K562 (cell line): ENCODE measurements around the gene KCTD11. TPM values are rescaled to one million over a fixed set of nuclear protein-coding genes. Genes with fewer than 3 reads are reported as not detected.

Experiments used
- ATAC-seq: fragments of 200-7000 bp; cut with Tn5 transposase; 3 replicates; pipeline ENCODE4 v1.9.1; 2020; ENCODE audit warnings: moderate library complexity
- BruUV-seq: library from RNA; stranded (reverse); fragments of 400-500 nt; replicated peaks from 2 replicates; lab custom pipeline; 2021; lab: Mats Ljungman, UMichigan
- CTCF ChIA-PET: fragments of 300-600 bp; formaldehyde crosslinking; extraction: SDS; loops from one replicate; lab custom pipeline; 2021; ENCODE audit warnings: low intra/inter-chr PET ratio; lab: Yijun Ruan, JAX
- POLR2A ChIA-PET: fragments of 300-600, 350-650 bp; sonication (Branson Sonifier 250); formaldehyde crosslinking; extraction: SDS; loops from one replicate; lab custom pipeline; 2021; ENCODE audit warnings: antibody characterized with exemption, inconsistent platforms; lab: Yijun Ruan, JAX
- DNase-seq, 4 experiments: peaks; one replicate each; pipeline versions ENCODE4 v3.0.0 to v3.0.0-alpha.2; 2011 to 2018; ENCODE audit warnings: low spot score in 3 of 4, mixed read lengths in 3 of 4; ENCODE audit errors: extremely low read depth in 1 of 4
- FAIRE-seq: peaks from 2 replicates; lab custom pipeline; 2011; peaks lifted over from hg19 to GRCh38; lab: Jason Lieb, UNC
- H2AFZ ChIP-seq: 2 replicates; pipeline ENCODE4 v1.6.0; 2011; ENCODE audit warnings: low read depth, low read length, control low read depth, inconsistent platforms
- H3K27ac ChIP-seq: fragments of 200-600 bp; 3 replicates; pipeline ENCODE4 v1.8.0; 2011; ENCODE audit warnings: low read depth, mild to moderate bottlenecking, control low read depth, inconsistent platforms, low read length, moderate library complexity, mixed read lengths; ENCODE audit errors: extremely low read depth
- H3K27me3 ChIP-seq, 2 experiments: fragments of 300-600 bp in 1 of 2; 2 replicates in 1 of 2; 3 replicates in 1 of 2; pipeline versions ENCODE4 v1.6.0 to v1.8.0; 2011; ENCODE audit warnings: inconsistent platforms in 2 of 2, low read length in 2 of 2, mild to moderate bottlenecking in 1 of 2, mixed read lengths in 1 of 2, moderate library complexity in 1 of 2; ENCODE audit not compliant: control insufficient read depth in 2 of 2, insufficient read depth in 2 of 2
- H3K36me3 ChIP-seq: fragments of 300-600 bp; 3 replicates; pipeline ENCODE4 v1.8.0; 2011; ENCODE audit warnings: mild to moderate bottlenecking, low read length, inconsistent platforms; ENCODE audit not compliant: control insufficient read depth, insufficient read depth
- H3K4me1 ChIP-seq, 2 experiments: fragments of 200-600 bp in 1 of 2; replicated peaks in 1 of 2; 2 replicates in 1 of 2; 3 replicates in 1 of 2; pipeline versions ENCODE4 v1.5.1 to v1.8.0; 2011; ENCODE audit warnings: inconsistent platforms in 2 of 2, low read length in 2 of 2, mild to moderate bottlenecking in 1 of 2, mixed read lengths in 1 of 2, moderate library complexity in 1 of 2; ENCODE audit not compliant: control insufficient read depth in 2 of 2, insufficient read depth in 2 of 2
- H3K4me2 ChIP-seq: 2 replicates; pipeline ENCODE4 v1.6.1; 2011; ENCODE audit warnings: low read length, control low read depth, inconsistent platforms, mixed read lengths; ENCODE audit not compliant: insufficient read depth
- H3K4me3 ChIP-seq: fragments of 200-600 bp; sonication (generic), shearing (Covaris generic); 2 replicates; pipeline ENCODE4 v1.5.1; 2016; ENCODE audit warnings: control low read depth, inconsistent platforms
- H3K79me2 ChIP-seq: fragments of 200-600 bp; 3 replicates; pipeline ENCODE4 v1.8.0; 2011; ENCODE audit warnings: low read length, inconsistent platforms; ENCODE audit not compliant: control insufficient read depth, insufficient read depth
- H3K9ac ChIP-seq, 2 experiments: 2 replicates each; pipeline versions ENCODE4 v1.6.0 to v1.6.1; 2011; ENCODE audit warnings: low read depth in 2 of 2, low read length in 2 of 2, control low read depth in 1 of 2, inconsistent platforms in 1 of 2, mild to moderate bottlenecking in 1 of 2, mixed read lengths in 1 of 2; ENCODE audit not compliant: insufficient read depth in 1 of 2
- H3K9me1 ChIP-seq: one replicate; pipeline ENCODE4 v1.6.0; 2011; ENCODE audit warnings: inconsistent platforms, mild to moderate bottlenecking, low read length, moderate library complexity; ENCODE audit not compliant: control insufficient read depth, insufficient read depth
- H3K9me3 ChIP-seq: replicated peaks from 2 replicates; pipeline ENCODE4 v1.5.1; 2011; ENCODE audit warnings: low read depth, low read length, inconsistent platforms; ENCODE audit not compliant: control insufficient read depth, insufficient read depth
- H4K20me1 ChIP-seq: replicated peaks from 2 replicates; pipeline ENCODE4 v1.6.1; 2011; ENCODE audit warnings: low read length, inconsistent platforms, mixed read lengths; ENCODE audit not compliant: control insufficient read depth, insufficient read depth
- ARNT ChIP-seq, 2 experiments: fragments of 450-650 bp; IDR thresholded peaks; 2 replicates each; pipeline ENCODE4 v1.6.1; 2016; ENCODE audit warnings: mild to moderate bottlenecking in 1 of 2
- GTF2E2 ChIP-seq: fragments of 200-800 bp; sonication (Bioruptor generic); IDR thresholded peaks from 2 replicates; pipeline ENCODE4 v1.6.1; 2016; ENCODE audit warnings: missing genetic modification characterization, missing compliant biosample characterization
- OTX1 ChIP-seq: fragments of 450-650 bp; formaldehyde crosslinking; IDR thresholded peaks from 2 replicates; pipeline ENCODE4 v1.4.0; 2022; ENCODE audit warnings: mild to moderate bottlenecking
- PML ChIP-seq: IDR thresholded peaks from 2 replicates; pipeline ENCODE4 v1.6.1; 2012; ENCODE audit warnings: low read length, inconsistent platforms
- POLR2G ChIP-seq: fragments of 200-400 bp; formaldehyde crosslinking; IDR thresholded peaks from 2 replicates; pipeline ENCODE4 v1.6.1; 2017; ENCODE audit warnings: low read depth, mild to moderate bottlenecking, antibody characterized with exemption, low read length, moderate library complexity
- RBFOX2 ChIP-seq: fragments of 200-400 bp; formaldehyde crosslinking; IDR thresholded peaks from 2 replicates; pipeline ENCODE4 v1.6.1; 2017; ENCODE audit warnings: low read depth, mild to moderate bottlenecking, low read length, moderate library complexity
- RBM14 ChIP-seq: fragments of 200-400 bp; formaldehyde crosslinking; IDR thresholded peaks from 2 replicates; pipeline ENCODE4 v1.6.1; 2018; ENCODE audit warnings: low read depth, mild to moderate bottlenecking, low read length, moderate library complexity, borderline replicate concordance; ENCODE audit not compliant: insufficient read depth
- TSC22D4 ChIP-seq: fragments of 450-650 bp; IDR thresholded peaks from 2 replicates; pipeline ENCODE4 v1.6.1; 2016; ENCODE audit warnings: missing genetic modification characterization, missing biosample characterization, control low read depth
- WGBS: fragments of 100-300 bp; shearing (Covaris generic); methylation state at CpG from one replicate; pipeline ENCODE4 v1.1.6; 2016; ENCODE audit warnings: low coverage, mixed read lengths; ENCODE audit not compliant: insufficient coverage; ENCODE audit errors: missing lambda C conversion rate; 5-methylcytosine and 5-hydroxymethylcytosine counted together
- in situ Hi-C: fragments of 300-500 bp; cut with MboI; formaldehyde crosslinking; loops from 4 replicates; pipeline ENCODE4 v1.15.0; 2018; ENCODE audit warnings: inconsistent platforms, mixed read lengths
- intact Hi-C: fragments of 100-400 bp; cut with micrococcal nuclease; formaldehyde crosslinking; loops from 2 replicates; pipeline ENCODE4 v1.14.2; 2022
- polyA plus RNA-seq, 8 experiments: library from polyadenylated mRNA; depleted of rRNA in 4 of 8; stranded (reverse) in 5 of 8; unstranded in 3 of 8; fragments of >200 nt; fragmentation: Nextera tagmentation in 2 of 8; fragmentation: Illumina TruSeq in 1 of 8; extraction: Ambion mirVana in 2 of 8; extraction: Trizol in 1 of 8; gene quantifications; 2 replicates each; pipeline versions ENCODE4 v1.2.1 to v1.2.3, GENCODE V29; 2011 to 2014; ENCODE audit warnings: inconsistent platforms in 1 of 8, missing spikeins in 1 of 8
- total RNA-seq, 7 experiments: library from RNA; depleted of rRNA in 6 of 7; stranded (reverse); fragments of >200 nt in 6 of 7; fragmentation: Illumina TruSeq in 2 of 7; extraction: Trizol in 2 of 7; gene quantifications; 2 replicates each; pipeline versions ENCODE4 v1.2.1 to v1.2.3, GENCODE V29; 2011 to 2021; ENCODE audit warnings: low replicate concordance in 1 of 7
- TF ChIP-seq, protein P1 (sequence below): fragments of 250-450 bp; sonication (Bioruptor Pico); IDR thresholded peaks from 2 replicates; pipeline ENCODE4 v1.8.0; 2021; ENCODE audit warnings: borderline replicate concordance, mild to moderate bottlenecking, moderate library complexity; ENCODE audit not compliant: poor library complexity, severe bottlenecking

The KCTD11 gene
- total and polyA plus RNA-seq, 9 of the 15 experiments (the other 6 are each of a cell fraction or from before 2014, with no cell fraction given) = 0.01 to 3.2 (median 2.5) TPM; not detected in 1

DNA sequence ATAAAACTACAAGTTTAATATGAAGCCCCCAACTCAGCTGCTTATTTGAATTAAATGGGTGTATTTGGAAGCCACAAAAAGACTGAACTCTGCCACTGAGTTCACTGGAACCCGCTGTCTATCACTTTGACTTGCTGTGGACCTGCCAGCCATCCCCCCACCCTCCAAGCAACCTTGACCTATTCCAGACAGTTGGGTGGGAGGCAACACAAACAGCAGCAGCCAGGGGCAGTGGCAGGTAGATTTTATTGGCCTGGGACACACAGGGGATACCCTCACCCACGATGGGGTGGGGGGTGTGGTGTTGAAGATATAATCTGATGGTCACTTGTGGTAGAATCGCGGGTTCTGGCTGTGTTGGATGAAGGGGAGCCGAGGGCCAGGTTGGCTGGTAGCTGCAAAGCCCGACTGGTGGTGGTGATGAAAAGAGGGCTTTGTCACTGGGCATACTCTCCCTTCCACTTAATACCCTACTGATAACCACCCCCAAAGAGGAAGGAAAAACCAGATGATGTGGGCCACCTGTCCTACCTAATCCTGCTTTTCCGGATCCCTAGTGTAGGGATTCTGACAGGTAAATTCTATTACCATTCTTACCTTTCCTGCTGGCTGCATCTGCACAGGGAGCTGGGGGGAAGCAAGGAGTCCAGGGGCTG is 39.4 kb upstream of the KCTD11 start:
- ATAC-seq = no peak
- peak; percentile 33 for TF ChIP-seq RBFOX2
- TF ChIP-seq POLR2G = 0 out of 2 replicates have a peak, but pooled peaks have one; percentile 10
- TF ChIP-seq, protein P1, sequence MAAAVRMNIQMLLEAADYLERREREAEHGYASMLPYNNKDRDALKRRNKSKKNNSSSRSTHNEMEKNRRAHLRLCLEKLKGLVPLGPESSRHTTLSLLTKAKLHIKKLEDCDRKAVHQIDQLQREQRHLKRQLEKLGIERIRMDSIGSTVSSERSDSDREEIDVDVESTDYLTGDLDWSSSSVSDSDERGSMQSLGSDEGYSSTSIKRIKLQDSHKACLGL (CRISPR knock-in tag) = no peak
- no peak for TF ChIP-seq OTX1 (CRISPR knock-in tag)
- TF ChIP-seq TSC22D4 (tag) = no peak
- TF ChIP-seq RBM14 = no peak
- peak; percentile 33; the same call in 1 of the 2 replicates for TF ChIP-seq PML
- TF ChIP-seq GTF2E2 (tag) = no peak
- no peak for TF ChIP-seq ARNT (IDR thresholded peaks at IDR 0.05)
- no peaks in the 10 kb centered on the region for H3K27me3 ChIP-seq
- FAIRE-seq = no peak
- no peaks in the 10 kb centered on the region for H3K9me3 ChIP-seq
- peak overlapping the region in 1 of 2 experiments; percentile 59; a peak in 1 of 4 replicates for H3K9ac ChIP-seq
- no peak overlapping the region for H3K4me2 ChIP-seq
- no peak for DNase-seq
- H3K9me1 ChIP-seq = peaks cover 11% of the 10 kb centered on the region
- 56% methylated on average over 6 of the region's 7 CpGs for WGBS
- peaks cover 72% of the 10 kb centered on the region for H3K36me3 ChIP-seq
- CTCF ChIA-PET = no interaction called here
- peaks cover 22 to 35% of the 10 kb centered on the region in 2 experiments for H3K4me1 ChIP-seq
- in situ Hi-C loops = no loop called here
- intact Hi-C loops = no loop called here
- no peak overlapping the region for H2AFZ ChIP-seq
- no peak overlapping the region for H3K4me3 ChIP-seq
- no peak overlapping the region for H3K27ac ChIP-seq
- BruUV-seq = no TSS peak
- H4K20me1 ChIP-seq = peaks cover 40% of the 10 kb centered on the region
- POLR2A ChIA-PET = interaction anchor here (0.6 to 2.6 kb wide), 3 partner anchors 13 to 95 kb away, joined by 3 to 21 read pairs (median 3); partner anchors contain the start of genes NEURL4 and NLGN2
- H3K79me2 ChIP-seq = peaks cover 53% of the 10 kb centered on the region
